ENCODE results near the gene VSIG10L2.

DNA sequence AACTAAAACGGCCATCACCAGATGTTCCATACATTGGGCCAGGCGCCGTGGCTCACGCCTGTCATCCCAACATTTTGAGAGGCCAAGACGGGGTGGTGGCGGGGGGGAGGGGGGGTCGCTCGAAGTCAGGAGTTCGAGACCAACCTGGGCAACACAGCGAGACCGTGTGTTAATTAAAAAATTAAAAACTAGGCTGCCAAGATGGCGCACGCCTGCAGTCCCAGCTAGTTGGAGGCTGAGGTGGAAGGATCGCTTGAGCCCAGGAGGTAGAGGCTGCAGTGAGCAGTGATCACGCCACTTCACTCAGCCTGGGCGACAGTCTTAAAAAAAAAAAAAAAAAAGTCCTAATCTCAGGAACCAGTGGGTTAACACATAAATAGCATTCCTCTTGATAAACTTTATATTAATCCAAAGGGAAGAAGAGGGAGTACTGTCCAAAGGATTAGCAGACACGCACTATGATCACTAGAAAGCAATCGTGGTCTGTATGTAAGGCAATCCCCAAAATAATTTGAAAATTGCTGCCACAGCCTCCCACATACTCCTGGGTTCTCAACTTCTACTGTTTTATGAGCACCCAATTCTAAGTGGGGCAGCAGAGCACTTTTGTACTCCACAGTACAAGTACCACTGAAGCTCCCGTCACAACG, 43.4 kb upstream of the VSIG10L2 start:
- TF ChIP-seq POLR2A (IDR thresholded peaks at IDR 0.05) (no peak), POLR2AphosphoS5 (IDR thresholded peaks at IDR 0.05; ENCODE audit: insufficient read depth in 1 of 2, low read depth in 1 of 2) (no peak)
- TF ChIP-seq, protein P1, sequence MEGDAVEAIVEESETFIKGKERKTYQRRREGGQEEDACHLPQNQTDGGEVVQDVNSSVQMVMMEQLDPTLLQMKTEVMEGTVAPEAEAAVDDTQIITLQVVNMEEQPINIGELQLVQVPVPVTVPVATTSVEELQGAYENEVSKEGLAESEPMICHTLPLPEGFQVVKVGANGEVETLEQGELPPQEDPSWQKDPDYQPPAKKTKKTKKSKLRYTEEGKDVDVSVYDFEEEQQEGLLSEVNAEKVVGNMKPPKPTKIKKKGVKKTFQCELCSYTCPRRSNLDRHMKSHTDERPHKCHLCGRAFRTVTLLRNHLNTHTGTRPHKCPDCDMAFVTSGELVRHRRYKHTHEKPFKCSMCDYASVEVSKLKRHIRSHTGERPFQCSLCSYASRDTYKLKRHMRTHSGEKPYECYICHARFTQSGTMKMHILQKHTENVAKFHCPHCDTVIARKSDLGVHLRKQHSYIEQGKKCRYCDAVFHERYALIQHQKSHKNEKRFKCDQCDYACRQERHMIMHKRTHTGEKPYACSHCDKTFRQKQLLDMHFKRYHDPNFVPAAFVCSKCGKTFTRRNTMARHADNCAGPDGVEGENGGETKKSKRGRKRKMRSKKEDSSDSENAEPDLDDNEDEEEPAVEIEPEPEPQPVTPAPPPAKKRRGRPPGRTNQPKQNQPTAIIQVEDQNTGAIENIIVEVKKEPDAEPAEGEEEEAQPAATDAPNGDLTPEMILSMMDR (IDR thresholded peaks at IDR 0.05): no peak

Measured in vagina (tissue), 2 donors.